GM23338 (cell line): ENCODE measurements around the gene WRNIP1. TPM values are rescaled to one million over a fixed set of nuclear protein-coding genes. Genes with fewer than 3 reads are reported as not detected.

Source experiments
- ATAC-seq: fragments of 200-7000 bp; cut with Tn5 transposase; 3 replicates; pipeline ENCODE4 v1.9.1; 2020
- DNase-seq: peaks from one replicate; pipeline ENCODE4 v3.0.0-alpha.2; 2015; ENCODE audit warnings: low spot score
- H2AFZ ChIP-seq: fragments of 200-600 bp; sonication (generic); 2 replicates; pipeline ENCODE4 v1.8.0; 2016; ENCODE audit warnings: antibody characterized with exemption, mild to moderate bottlenecking, moderate library complexity
- H3F3A ChIP-seq: fragments of 200-600 bp; sonication (generic); replicated peaks from 2 replicates; pipeline ENCODE4 v1.8.0; 2017; ENCODE audit warnings: antibody characterized with exemption, mixed run types, low read depth
- H3K27ac ChIP-seq: fragments of 200-600 bp; sonication (generic); 2 replicates; pipeline ENCODE4 v1.6.1; 2016; ENCODE audit warnings: low read depth
- H3K27me3 ChIP-seq: fragments of 200-600 bp; sonication (generic); 2 replicates; pipeline ENCODE4 v1.8.0; 2016; ENCODE audit warnings: mild to moderate bottlenecking, mixed run types, moderate library complexity; ENCODE audit not compliant: insufficient read depth
- H3K36me3 ChIP-seq: fragments of 200-600 bp; sonication (generic); 2 replicates; pipeline ENCODE4 v1.8.0; 2016; ENCODE audit warnings: mild to moderate bottlenecking; ENCODE audit not compliant: insufficient read depth
- H3K4me1 ChIP-seq: fragments of 200-600 bp; sonication (generic); 2 replicates; pipeline ENCODE4 v1.8.0; 2016; ENCODE audit warnings: mild to moderate bottlenecking, moderate library complexity; ENCODE audit not compliant: insufficient read depth
- H3K4me2 ChIP-seq: fragments of 200-600 bp; sonication (generic); 2 replicates; pipeline ENCODE4 v1.7.1; 2017; ENCODE audit warnings: mixed run types
- H3K4me3 ChIP-seq: fragments of 200-600 bp; sonication (generic); 2 replicates; pipeline ENCODE4 v1.6.1; 2016; ENCODE audit warnings: mixed run types
- H3K79me2 ChIP-seq: fragments of 200-600 bp; sonication (generic); replicated peaks from 2 replicates; pipeline ENCODE4 v1.8.0; 2017; ENCODE audit warnings: mild to moderate bottlenecking; ENCODE audit not compliant: insufficient read depth
- H3K9me2 ChIP-seq: fragments of 200-600 bp; sonication (generic); 2 replicates; pipeline ENCODE4 v1.8.0; 2017; ENCODE audit not compliant: insufficient read depth
- H4K20me1 ChIP-seq: fragments of 200-600 bp; sonication (generic); replicated peaks from 2 replicates; pipeline ENCODE4 v1.8.0; 2017; ENCODE audit warnings: mild to moderate bottlenecking; ENCODE audit not compliant: insufficient read depth
- H3K27ac Mint-ChIP-seq: 2 replicates; pipeline ENCODE4 v1.8.0; 2020; ENCODE audit warnings: inconsistent platforms, mild to moderate bottlenecking, moderate library complexity, mixed read lengths
- H3K27me3 Mint-ChIP-seq: 3 replicates; pipeline ENCODE4 v1.8.0; 2022; ENCODE audit warnings: low read depth, mild to moderate bottlenecking, moderate library complexity, mixed read lengths, inconsistent platforms; ENCODE audit not compliant: insufficient read depth, poor library complexity
- H3K36me3 Mint-ChIP-seq: 3 replicates; pipeline ENCODE4 v1.8.0; 2021; ENCODE audit warnings: low read depth, mild to moderate bottlenecking, inconsistent platforms, moderate library complexity, mixed read lengths
- H3K4me1 Mint-ChIP-seq: 3 replicates; pipeline ENCODE4 v1.8.0; 2020; ENCODE audit warnings: mild to moderate bottlenecking, inconsistent platforms, mixed read lengths
- H3K4me3 Mint-ChIP-seq: 3 replicates; pipeline ENCODE4 v1.8.0; 2021; ENCODE audit warnings: moderate library complexity, mild to moderate bottlenecking, inconsistent platforms, mixed read lengths
- H3K9me3 Mint-ChIP-seq: 3 replicates; pipeline ENCODE4 v1.8.0; 2020; ENCODE audit warnings: moderate library complexity, mild to moderate bottlenecking, inconsistent platforms, mixed read lengths
- CREB1 ChIP-seq: fragments of 250-450 bp; sonication (Bioruptor Pico); IDR thresholded peaks from 2 replicates; pipeline ENCODE4 v1.5.0; 2020; ENCODE audit warnings: low read depth, mild to moderate bottlenecking, moderate library complexity
- EZH2 ChIP-seq: fragments of 200-600 bp; sonication (generic); IDR thresholded peaks from one replicate; pipeline ENCODE4 v1.8.0; 2017; ENCODE audit warnings: antibody characterized with exemption, mild to moderate bottlenecking, low read depth; ENCODE audit not compliant: unreplicated experiment
- EZH2phosphoT487 ChIP-seq: fragments of 200-600 bp; sonication (generic); IDR thresholded peaks from one replicate; pipeline ENCODE4 v1.8.1; 2018; ENCODE audit warnings: antibody characterized with exemption; ENCODE audit not compliant: unreplicated experiment
- JUNB ChIP-seq: IDR thresholded peaks from one replicate; pipeline ENCODE4 v1.6.1; 2016; ENCODE audit warnings: antibody characterized with exemption; ENCODE audit not compliant: unreplicated experiment
- NANOG ChIP-seq: IDR thresholded peaks from 2 replicates; pipeline ENCODE4 v1.6.1; 2016; ENCODE audit warnings: antibody characterized with exemption, borderline replicate concordance
- POLR2AphosphoS5 ChIP-seq: IDR thresholded peaks from 2 replicates; pipeline ENCODE4 v1.6.1; 2016; ENCODE audit warnings: antibody characterized with exemption, low read depth
- STAT1 ChIP-seq: IDR thresholded peaks from one replicate; pipeline ENCODE4 v1.6.1; 2016; ENCODE audit warnings: antibody characterized with exemption; ENCODE audit not compliant: unreplicated experiment
- ZNF114 ChIP-seq: fragments of 250-450 bp; sonication (Bioruptor Pico); IDR thresholded peaks from 2 replicates; pipeline ENCODE4 v1.5.0; 2020; ENCODE audit warnings: mild to moderate bottlenecking, moderate library complexity
- ZNF331 ChIP-seq: fragments of 250-450 bp; sonication (Bioruptor Pico); IDR thresholded peaks from 2 replicates; pipeline ENCODE4 v1.5.0; 2020; ENCODE audit warnings: low read depth, mild to moderate bottlenecking, moderate library complexity
- polyA plus RNA-seq: library from polyadenylated mRNA; unstranded; fragments of >200 nt; fragmentation: Nextera tagmentation; extraction: Ambion mirVana; gene quantifications from 2 replicates; pipeline ENCODE4 v1.2.1, GENCODE V29; 2016
- total RNA-seq: library from RNA; depleted of rRNA; stranded (reverse); fragments of >200 nt; shearing (Covaris generic); gene quantifications from 2 replicates; pipeline ENCODE4 v1.2.3, GENCODE V29; 2014
- TF ChIP-seq, protein P1 (sequence below): IDR thresholded peaks from 2 replicates; pipeline ENCODE4 v1.6.1; 2016; ENCODE audit warnings: antibody characterized with exemption
- TF ChIP-seq, protein P2 (sequence below): IDR thresholded peaks from one replicate; pipeline ENCODE4 v1.6.1; 2018; ENCODE audit warnings: antibody characterized with exemption; ENCODE audit not compliant: unreplicated experiment
- TF ChIP-seq, protein P3 (sequence below), 2 experiments: fragments of 200-600 bp in 1 of 2; sonication (generic) in 1 of 2; conservative IDR thresholded peaks; 2 replicates each; pipeline versions ENCODE4 v1.5.1 to v1.6.1; 2016 to 2017; ENCODE audit warnings: antibody characterized with exemption in 2 of 2, low read depth in 2 of 2, mild to moderate bottlenecking in 2 of 2, moderate library complexity in 1 of 2
- TF ChIP-seq, protein P4 (sequence below): fragments of 250-450 bp; sonication (Bioruptor Pico); IDR thresholded peaks from 2 replicates; pipeline ENCODE4 v1.5.0; 2020; ENCODE audit warnings: mild to moderate bottlenecking, moderate library complexity

WRNIP1 gene
- total and polyA plus RNA-seq, 2 experiments from 2014 or later, result 27.6 to 66.0 TPM

DNA sequence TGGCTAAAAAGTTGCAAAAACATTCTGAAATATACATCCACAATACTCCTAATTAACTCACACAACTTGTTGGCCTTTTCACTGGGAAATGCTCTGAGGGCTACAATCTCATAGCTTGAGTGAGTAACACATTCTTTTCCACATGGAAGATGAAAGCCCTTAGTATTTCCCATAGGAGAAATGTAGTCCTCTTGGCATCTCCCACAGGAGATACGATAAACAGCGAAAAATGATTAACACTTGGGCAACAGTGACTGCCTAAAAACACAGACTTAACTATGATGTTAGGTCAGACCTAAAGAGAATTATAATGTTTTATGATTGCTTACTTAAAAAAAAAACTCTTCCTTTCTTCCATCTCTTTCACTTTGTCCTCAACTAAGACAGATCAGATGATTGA lies 23.4 kb upstream of the WRNIP1 start:
- no peaks in the 10 kb centered on the region; the same call in 1 of the 2 replicates for H3K9me2 ChIP-seq

More for the DNA sequence above, 23.4 kb upstream of the WRNIP1 start:
- H3F3A ChIP-seq, result no peaks in the 10 kb centered on the region
- no peak overlapping the region for H3K4me3 ChIP-seq
- no peak overlapping the region for H3K4me3 Mint-ChIP-seq
- no peak for ATAC-seq
- no peak overlapping the region for H2AFZ ChIP-seq
- no peaks in the 10 kb centered on the region for H3K4me1 ChIP-seq
- peaks cover 27% of the 10 kb centered on the region for H3K4me1 Mint-ChIP-seq
- H3K79me2 ChIP-seq, result no peaks in the 10 kb centered on the region
- H3K9me3 Mint-ChIP-seq, result no peaks in the 10 kb centered on the region
- H3K27ac Mint-ChIP-seq, result no peak overlapping the region
- no peaks in the 10 kb centered on the region for H4K20me1 ChIP-seq
- no peaks in the 10 kb centered on the region for H3K36me3 ChIP-seq
- no peak overlapping the region for H3K4me2 ChIP-seq
- H3K27me3 ChIP-seq, result no peaks in the 10 kb centered on the region
- no peaks in the 10 kb centered on the region for H3K36me3 Mint-ChIP-seq
- H3K27me3 Mint-ChIP-seq, result peaks cover 4% of the 10 kb centered on the region
- TF ChIP-seq STAT1 (no peak), ZNF114 (CRISPR knock-in tag) (no peak), EZH2phosphoT487 (no peak), EZH2 (no peak), ZNF331 (CRISPR knock-in tag) (no peak), POLR2AphosphoS5 (no peak), NANOG (no peak), CREB1 (CRISPR knock-in tag) (no peak), JUNB (no peak)
- TF ChIP-seq, protein P1, sequence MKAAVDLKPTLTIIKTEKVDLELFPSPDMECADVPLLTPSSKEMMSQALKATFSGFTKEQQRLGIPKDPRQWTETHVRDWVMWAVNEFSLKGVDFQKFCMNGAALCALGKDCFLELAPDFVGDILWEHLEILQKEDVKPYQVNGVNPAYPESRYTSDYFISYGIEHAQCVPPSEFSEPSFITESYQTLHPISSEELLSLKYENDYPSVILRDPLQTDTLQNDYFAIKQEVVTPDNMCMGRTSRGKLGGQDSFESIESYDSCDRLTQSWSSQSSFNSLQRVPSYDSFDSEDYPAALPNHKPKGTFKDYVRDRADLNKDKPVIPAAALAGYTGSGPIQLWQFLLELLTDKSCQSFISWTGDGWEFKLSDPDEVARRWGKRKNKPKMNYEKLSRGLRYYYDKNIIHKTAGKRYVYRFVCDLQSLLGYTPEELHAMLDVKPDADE, result no peak
- TF ChIP-seq, protein P2, sequence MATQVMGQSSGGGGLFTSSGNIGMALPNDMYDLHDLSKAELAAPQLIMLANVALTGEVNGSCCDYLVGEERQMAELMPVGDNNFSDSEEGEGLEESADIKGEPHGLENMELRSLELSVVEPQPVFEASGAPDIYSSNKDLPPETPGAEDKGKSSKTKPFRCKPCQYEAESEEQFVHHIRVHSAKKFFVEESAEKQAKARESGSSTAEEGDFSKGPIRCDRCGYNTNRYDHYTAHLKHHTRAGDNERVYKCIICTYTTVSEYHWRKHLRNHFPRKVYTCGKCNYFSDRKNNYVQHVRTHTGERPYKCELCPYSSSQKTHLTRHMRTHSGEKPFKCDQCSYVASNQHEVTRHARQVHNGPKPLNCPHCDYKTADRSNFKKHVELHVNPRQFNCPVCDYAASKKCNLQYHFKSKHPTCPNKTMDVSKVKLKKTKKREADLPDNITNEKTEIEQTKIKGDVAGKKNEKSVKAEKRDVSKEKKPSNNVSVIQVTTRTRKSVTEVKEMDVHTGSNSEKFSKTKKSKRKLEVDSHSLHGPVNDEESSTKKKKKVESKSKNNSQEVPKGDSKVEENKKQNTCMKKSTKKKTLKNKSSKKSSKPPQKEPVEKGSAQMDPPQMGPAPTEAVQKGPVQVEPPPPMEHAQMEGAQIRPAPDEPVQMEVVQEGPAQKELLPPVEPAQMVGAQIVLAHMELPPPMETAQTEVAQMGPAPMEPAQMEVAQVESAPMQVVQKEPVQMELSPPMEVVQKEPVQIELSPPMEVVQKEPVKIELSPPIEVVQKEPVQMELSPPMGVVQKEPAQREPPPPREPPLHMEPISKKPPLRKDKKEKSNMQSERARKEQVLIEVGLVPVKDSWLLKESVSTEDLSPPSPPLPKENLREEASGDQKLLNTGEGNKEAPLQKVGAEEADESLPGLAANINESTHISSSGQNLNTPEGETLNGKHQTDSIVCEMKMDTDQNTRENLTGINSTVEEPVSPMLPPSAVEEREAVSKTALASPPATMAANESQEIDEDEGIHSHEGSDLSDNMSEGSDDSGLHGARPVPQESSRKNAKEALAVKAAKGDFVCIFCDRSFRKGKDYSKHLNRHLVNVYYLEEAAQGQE, result no peak
- TF ChIP-seq, protein P3, sequence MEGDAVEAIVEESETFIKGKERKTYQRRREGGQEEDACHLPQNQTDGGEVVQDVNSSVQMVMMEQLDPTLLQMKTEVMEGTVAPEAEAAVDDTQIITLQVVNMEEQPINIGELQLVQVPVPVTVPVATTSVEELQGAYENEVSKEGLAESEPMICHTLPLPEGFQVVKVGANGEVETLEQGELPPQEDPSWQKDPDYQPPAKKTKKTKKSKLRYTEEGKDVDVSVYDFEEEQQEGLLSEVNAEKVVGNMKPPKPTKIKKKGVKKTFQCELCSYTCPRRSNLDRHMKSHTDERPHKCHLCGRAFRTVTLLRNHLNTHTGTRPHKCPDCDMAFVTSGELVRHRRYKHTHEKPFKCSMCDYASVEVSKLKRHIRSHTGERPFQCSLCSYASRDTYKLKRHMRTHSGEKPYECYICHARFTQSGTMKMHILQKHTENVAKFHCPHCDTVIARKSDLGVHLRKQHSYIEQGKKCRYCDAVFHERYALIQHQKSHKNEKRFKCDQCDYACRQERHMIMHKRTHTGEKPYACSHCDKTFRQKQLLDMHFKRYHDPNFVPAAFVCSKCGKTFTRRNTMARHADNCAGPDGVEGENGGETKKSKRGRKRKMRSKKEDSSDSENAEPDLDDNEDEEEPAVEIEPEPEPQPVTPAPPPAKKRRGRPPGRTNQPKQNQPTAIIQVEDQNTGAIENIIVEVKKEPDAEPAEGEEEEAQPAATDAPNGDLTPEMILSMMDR (conservative IDR thresholded peaks at IDR 0.05; ENCODE audit: low read depth in 2 of 2), result no peak
- TF ChIP-seq, protein P4, sequence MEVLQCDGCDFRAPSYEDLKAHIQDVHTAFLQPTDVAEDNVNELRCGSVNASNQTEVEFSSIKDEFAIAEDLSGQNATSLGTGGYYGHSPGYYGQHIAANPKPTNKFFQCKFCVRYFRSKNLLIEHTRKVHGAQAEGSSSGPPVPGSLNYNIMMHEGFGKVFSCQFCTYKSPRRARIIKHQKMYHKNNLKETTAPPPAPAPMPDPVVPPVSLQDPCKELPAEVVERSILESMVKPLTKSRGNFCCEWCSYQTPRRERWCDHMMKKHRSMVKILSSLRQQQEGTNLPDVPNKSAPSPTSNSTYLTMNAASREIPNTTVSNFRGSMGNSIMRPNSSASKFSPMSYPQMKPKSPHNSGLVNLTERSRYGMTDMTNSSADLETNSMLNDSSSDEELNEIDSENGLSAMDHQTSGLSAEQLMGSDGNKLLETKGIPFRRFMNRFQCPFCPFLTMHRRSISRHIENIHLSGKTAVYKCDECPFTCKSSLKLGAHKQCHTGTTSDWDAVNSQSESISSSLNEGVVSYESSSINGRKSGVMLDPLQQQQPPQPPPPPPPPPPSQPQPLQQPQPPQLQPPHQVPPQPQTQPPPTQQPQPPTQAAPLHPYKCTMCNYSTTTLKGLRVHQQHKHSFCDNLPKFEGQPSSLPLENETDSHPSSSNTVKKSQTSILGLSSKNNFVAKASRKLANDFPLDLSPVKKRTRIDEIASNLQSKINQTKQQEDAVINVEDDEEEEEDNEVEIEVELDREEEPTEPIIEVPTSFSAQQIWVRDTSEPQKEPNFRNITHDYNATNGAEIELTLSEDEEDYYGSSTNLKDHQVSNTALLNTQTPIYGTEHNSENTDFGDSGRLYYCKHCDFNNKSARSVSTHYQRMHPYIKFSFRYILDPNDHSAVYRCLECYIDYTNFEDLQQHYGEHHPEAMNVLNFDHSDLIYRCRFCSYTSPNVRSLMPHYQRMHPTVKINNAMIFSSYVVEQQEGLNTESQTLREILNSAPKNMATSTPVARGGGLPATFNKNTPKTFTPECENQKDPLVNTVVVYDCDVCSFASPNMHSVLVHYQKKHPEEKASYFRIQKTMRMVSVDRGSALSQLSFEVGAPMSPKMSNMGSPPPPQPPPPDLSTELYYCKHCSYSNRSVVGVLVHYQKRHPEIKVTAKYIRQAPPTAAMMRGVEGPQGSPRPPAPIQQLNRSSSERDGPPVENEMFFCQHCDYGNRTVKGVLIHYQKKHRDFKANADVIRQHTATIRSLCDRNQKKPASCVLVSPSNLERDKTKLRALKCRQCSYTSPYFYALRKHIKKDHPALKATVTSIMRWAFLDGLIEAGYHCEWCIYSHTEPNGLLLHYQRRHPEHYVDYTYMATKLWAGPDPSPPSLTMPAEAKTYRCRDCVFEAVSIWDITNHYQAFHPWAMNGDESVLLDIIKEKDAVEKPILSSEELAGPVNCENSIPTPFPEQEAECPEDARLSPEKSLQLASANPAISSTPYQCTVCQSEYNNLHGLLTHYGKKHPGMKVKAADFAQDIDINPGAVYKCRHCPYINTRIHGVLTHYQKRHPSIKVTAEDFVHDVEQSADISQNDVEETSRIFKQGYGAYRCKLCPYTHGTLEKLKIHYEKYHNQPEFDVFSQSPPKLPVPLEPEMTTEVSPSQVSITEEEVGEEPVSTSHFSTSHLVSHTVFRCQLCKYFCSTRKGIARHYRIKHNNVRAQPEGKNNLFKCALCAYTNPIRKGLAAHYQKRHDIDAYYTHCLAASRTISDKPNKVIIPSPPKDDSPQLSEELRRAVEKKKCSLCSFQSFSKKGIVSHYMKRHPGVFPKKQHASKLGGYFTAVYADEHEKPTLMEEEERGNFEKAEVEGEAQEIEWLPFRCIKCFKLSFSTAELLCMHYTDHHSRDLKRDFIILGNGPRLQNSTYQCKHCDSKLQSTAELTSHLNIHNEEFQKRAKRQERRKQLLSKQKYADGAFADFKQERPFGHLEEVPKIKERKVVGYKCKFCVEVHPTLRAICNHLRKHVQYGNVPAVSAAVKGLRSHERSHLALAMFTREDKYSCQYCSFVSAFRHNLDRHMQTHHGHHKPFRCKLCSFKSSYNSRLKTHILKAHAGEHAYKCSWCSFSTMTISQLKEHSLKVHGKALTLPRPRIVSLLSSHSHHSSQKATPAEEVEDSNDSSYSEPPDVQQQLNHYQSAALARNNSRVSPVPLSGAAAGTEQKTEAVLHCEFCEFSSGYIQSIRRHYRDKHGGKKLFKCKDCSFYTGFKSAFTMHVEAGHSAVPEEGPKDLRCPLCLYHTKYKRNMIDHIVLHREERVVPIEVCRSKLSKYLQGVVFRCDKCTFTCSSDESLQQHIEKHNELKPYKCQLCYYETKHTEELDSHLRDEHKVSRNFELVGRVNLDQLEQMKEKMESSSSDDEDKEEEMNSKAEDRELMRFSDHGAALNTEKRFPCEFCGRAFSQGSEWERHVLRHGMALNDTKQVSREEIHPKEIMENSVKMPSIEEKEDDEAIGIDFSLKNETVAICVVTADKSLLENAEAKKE (CRISPR knock-in tag), result no peak
- no peak for DNase-seq
- H3K27ac ChIP-seq, result no peak overlapping the region
